ENCODE data around the gene ASXL2.
A peak's percentile ranks its signal among the peaks of the same experiment; 100 is the strongest.
"Not testable (repeated sequence)": the region's sequence is repeated elsewhere in the genome, so short reads cannot be mapped to it uniquely, and the experiment has no call there.

ASXL2 gene

DNA sequence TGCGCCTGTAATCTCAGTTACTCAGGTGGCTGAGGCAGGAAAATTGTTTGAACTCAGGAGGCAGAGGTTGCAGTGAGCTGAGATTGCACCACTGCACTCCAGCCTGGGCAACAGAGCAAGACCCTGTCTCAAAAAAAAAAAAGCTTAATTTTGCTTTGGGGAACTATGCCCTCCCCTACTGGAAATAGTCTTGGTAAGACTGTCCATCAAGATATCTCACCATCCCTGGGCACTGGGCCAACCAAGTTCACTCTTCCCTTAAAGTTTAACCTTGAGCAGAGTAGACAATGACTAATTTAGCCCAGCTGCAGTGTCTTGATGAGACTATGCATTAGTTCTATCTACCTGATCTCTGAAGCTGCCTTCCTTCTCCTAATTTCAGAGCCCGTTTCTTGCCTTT lies 44.7 kb downstream of the ASXL2 start:
- no peak for DNase-seq (ENCODE audit: low read depth in 2 of 2)

DNA sequence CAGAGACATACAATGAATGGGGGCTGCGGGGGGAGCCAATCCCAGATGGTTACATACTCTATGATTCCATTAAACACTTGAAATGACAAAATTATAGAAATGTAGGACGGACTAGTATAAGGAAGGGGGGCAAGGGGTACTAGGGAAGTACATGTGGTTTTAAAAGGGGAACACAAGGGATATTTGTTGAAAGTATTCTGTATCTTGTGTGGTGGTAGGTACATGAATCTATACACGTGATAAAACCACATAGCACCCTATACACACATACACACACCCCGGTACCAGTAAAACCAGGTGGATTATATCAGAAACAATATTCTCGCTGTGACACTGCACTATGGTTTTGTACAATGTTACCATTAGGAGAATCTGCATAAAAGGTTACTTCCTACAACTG lies 45.4 kb downstream of the ASXL2 start:
- no peak for DNase-seq (ENCODE audit: low read depth in 2 of 2)

DNA sequence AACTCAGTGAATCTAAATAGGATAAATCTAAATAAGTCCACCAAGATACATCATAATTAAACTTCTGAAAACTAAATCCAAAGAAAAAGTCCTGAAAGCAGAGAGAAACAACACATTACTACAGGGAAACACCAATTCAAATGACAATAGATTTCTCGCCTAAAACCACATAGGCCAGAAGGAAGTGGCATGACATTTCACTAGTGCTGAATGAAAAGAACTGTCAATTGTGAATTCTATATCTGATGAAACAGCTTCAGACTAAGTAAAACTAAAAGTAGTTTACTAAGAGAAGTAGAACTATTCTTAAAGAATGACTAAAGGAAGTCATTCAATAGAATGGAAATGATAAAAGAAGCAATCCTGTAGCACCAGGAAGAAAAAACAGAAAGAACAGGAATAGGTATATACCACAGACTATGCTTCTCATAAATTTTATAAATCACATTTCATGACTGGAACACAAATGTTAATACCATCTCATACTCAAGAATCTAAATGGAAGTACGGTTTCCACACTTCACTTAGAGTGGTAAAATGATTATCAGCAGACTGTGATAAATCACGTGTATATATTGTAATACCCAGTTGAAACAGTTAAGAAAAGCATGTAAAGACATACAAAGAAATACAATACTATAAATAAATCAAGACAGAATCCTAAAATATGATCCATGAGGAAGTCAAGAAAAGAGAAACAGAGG lies 46.4 kb downstream of the ASXL2 start:
- no peak for DNase-seq (ENCODE audit: low read depth in 2 of 2)

DNA sequence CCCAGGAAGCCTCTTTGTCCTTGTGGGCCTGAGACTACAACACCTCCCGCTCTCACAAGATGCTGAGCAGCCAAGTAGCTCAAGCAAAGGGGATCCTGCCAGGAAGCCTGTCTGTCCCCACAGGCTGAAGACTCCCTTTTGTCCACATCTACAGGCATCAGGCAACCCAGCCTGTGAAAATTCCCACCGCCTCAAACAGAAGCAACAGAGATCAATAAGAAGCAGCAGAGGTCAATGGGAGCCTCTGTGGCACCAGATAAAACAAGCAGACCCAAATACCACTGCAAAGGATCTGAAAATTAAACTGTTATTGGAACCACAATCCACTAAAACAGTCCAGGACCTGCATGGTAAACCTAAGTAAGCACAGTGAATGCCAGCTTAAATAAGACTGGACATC lies 48.5 kb downstream of the ASXL2 start:
- no peak for DNase-seq (ENCODE audit: low read depth in 2 of 2)

DNA sequence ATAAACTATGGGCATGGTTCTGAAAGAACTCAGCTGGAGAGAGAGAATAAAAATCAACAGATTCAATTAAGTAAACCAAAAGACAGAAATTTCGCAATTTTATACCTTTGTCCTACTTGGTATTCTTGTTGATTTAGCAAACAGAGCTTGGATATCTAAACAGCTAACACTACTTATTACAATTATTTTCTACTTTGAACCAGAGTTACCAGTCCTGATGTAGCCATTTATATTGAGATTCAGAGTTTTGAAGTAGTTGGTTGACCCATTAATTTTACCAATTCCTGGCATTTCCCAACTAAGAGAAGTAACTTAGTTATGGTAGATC lies 48.9 kb downstream of the ASXL2 start:
- DNase-seq (ENCODE audit: low read depth in 2 of 2) = no peak

DNA sequence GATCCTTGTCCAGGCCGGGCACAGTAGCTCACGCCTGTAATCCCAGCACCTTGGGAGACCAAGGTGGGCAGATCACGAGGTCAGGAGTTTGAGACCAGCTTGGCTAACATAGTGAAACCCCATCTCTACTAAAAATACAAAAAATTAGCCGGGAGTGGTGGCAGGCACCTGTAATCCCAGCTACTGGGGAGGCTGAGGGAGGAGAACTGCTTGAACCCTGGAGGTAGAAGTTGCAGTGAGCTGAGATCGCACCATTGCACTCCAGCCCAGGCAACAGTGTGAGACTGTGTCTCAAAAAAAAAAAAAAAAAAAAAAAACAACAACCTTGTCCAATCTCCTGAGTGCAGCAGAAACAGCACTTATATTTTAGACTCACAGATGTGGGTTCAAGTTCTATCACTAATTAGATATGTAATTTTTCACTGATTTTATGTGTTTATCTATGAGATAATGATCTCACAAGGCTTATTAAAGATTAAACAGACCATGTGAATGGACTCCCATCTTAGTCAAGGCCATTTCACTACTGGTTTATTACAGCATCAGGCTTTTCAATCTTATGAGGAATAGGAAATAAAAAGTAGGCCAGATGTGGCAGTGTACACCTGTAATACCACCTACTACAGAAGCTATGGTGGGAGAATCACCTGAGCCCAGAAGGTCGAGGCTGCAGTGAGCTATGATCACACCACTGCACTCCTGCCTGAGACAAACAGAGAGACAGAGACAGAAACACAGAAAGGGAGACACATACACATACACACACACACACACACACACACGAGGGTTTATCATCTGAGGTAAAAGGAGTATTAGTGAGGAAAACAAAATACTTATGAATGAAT lies 49.5 kb downstream of the ASXL2 start:
- not testable (repeated sequence) for DNase-seq (ENCODE audit: low read depth in 2 of 2)

DNA sequence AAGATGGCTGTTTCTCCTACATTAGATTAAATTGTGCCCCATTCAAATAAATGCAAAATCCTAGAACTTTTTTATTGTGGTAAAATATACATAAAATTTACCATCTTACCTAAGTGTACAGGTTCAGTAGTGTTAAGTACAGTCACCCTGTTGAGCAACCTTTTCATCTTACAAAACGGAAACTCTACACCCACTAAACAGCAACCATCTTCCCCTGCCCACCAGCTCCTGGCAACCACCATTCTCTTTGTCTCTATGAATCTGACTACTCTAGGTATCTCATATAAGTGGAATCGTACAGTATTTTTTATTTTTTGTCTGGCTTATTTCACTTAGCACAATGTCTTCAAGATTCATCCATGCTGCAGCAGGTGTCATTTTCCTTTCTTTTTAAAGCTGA lies 53.0 kb downstream of the ASXL2 start:
- DNase-seq (ENCODE audit: low read depth in 2 of 2) = peak; percentile 18 to 45

DNA sequence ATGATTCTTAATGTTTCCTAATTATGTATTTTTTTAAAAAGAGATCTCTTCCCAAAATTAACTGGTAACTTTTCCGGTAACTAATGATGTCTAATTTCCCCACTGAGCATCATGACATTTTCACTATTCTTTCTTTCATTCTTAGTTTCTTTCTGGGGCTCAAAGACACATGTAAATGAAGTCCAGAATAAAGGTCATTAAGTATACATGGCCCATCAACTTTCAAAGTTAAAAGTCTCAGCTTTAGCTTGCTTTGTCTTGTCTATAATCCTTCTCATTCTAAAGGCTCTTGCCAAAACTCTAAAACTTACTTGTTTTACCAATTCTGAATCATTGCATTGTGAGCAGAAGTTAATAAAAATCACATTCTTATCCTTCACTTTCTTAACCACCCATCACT lies 53.6 kb downstream of the ASXL2 start:
- DNase-seq (ENCODE audit: low read depth in 2 of 2) = no peak

DNA sequence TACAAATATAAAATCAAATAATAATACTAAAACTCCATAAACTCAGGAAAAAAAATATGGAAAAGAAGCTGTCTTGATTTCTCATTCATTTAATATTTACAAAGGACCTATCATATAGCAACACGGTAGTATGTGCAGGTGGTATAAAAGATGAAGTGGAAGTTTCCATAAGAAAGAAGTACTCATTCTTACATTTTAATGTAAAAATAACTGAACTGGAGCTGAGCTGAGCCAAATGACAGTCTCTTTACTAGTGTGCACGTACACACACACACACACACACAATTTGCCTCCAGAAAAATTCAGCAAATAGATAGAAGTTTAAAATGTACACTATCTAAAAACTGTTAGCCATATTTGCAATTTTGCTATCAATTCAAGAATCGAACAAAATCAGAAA lies 54.1 kb downstream of the ASXL2 start:
- no peak for DNase-seq (ENCODE audit: low read depth in 2 of 2)

DNA sequence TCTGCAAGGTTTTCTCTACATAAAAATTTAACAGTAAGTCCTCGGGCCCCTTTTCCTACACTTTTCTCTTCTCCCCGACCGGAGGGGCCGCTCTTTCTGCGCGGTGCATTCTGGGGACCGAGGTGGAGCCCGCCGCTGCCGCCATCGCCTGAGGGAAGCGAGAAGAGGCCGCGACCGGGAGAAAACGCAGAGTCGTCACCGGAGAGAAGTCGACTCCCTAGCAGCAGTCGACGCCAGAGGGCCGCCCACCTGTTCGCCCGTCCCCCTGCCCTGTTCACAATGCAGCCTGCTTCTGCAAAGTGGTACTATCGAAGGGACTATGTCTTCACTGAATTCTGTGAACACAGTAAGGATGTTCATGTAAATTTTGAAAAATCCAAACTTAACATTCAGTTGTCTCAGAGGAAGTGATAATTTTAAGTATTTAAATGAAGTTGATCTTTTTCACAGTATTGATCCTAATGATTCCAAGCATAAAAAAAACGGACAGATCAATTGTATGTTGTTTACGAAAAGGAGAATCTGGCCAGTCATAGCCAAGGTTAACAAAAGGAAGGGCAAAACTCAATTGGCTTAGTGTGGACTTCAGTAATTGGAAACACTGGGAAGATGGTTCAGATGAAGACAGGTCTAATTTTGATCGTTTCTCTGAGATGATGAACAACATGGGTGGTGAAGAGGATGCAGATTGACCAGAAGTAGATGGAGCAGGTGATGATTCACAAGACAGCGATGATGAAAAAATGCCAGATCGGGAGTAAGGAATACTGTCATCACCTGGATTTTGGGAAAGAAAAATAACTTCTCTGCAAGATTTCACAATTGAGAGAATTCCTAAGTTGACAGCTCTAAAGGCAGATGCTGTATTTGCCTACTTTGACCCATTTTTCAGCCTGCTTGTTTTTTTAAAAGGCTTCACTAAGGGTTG lies 55.8 kb downstream of the ASXL2 start:
- peak; percentile 34 to 40 for DNase-seq (ENCODE audit: low read depth in 2 of 2)

DNA sequence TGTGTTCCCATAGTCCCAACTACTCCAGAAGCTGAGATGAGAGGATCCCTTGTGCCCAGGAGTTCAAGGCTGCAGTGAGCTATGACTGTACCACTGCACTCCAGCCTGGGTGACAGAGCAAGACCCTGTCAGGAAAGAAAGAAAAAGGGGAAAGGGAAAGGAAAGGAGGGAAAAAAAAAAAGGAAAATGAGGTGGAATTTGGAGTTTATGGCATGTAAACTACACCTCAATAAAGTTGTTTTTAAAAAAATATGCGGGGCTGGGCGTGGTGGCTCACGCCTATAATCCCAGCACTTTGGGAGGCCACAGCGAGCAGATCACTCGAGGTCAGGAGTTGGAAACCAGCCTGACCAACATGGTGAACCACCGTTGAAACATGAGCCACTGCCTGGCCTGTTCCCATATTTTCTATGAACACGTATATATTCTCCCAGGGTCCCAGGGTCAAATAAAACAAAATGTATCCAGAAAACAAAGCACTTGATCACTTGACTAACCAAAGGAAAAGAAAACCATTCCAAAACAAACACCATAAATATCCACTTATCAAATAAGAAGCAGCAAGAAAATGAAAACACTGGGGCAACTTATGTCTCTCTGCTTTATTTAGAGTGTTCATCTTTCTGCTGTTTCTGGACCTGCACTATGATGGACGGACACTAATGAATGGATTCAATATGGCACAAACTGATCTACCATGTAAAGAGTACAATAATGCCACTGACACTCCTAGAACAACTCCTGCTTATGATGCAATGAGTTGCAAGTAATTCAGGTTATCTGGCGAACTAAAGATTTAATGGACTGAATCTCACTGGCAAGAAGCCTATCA lies 56.8 kb downstream of the ASXL2 start:
- DNase-seq (ENCODE audit: low read depth in 2 of 2) = no peak

DNA sequence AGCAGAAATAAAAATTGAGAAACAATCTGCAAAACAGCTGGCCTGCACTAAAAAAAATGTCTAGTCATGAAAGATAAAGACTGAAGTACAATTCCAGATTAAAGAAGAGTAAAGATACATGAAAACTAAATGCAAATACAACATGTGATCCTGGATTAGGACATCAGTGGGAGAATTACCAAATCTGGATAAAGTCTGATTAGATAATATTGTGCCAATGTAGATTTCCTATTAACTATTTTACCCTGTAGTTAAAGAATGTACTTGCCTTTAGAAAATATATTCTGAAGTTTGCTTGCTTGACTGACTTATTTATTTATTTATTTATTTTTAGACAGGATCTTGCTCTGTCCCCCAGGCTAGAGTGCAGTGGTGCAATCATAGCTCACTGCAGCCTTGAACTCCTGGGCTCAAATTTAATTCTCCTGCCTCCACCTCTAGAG lies 58.7 kb downstream of the ASXL2 start:
- DNase-seq (ENCODE audit: low read depth in 2 of 2) = no peak

DNA sequence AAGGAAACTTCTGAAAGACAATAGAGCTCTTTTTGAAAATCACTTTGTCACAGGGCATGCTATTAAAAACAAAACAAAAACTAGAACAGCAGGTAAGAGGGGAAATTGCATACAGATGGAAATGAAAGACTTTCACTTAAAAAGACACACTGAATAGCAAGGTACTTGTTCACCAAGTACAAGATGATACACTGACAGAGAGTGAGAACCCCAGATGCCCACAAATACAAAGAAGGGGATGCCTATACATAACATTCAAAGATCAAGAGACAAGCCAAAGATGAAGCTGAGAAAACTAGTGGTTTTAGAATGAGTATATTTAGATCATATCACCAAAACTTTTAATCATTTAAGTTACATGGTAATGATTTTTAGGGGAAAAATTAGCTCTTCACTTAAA lies 60.7 kb downstream of the ASXL2 start:
- no peak for DNase-seq (ENCODE audit: low read depth in 2 of 2)

DNA sequence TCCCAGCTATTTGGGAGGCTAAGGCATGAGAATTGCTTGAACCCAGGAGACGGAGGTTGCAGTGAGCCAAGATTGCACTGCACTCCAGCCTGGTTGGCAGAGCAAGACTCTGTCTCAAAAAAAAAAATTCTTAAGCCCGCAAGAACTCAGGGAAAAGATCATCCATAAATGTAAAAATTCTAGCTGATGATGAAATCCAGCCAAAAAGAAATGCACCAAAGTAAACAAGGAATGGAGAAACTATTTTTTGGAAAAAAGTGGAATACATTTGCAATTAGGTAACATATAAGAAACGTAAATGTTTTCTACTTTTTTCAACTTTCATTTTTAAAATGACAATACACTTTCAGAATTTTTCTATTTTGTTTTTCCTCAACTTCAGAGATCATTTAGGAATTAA lies 61.3 kb downstream of the ASXL2 start:
- DNase-seq (ENCODE audit: low read depth in 2 of 2) = no peak

DNA sequence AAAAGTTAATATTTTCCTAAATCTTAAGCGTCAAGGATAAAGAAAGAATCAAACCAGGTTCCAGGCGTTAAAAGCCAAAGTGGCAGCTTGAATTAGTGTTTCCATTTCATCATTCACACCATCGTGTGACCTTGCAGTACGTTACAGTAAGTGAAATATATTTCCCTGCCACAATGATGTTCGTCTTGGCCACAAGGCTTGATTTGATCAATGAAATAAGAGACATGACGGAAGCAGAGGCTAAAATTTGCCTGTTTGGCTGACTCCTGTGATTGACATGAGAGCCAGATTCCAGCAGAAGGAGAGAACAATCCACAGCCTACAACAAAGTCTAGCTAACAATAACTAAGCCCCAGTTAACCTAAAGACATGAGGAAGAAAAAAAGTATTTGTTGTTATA lies 62.0 kb downstream of the ASXL2 start:
- DNase-seq (ENCODE audit: low read depth in 2 of 2) = no peak

DNA sequence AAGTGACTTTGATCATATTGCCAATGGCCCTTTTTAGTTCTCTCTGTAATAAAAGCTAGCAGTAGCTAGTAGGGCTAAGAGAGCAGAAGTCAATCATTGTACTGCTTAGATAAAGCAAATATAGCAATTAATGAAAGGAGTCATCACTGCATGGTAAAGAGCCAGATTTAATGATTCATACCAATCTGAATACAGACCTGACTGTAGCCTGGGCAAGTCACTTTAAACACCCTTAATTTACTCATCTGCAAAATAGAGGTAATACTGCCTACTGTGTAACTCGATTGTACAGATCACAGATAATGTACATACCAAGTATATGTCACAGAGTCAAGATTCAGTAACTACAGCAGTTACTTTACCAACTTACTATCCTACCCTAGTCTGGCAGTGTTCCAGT lies 63.6 kb downstream of the ASXL2 start:
- DNase-seq (ENCODE audit: low read depth in 2 of 2) = no peak

DNA sequence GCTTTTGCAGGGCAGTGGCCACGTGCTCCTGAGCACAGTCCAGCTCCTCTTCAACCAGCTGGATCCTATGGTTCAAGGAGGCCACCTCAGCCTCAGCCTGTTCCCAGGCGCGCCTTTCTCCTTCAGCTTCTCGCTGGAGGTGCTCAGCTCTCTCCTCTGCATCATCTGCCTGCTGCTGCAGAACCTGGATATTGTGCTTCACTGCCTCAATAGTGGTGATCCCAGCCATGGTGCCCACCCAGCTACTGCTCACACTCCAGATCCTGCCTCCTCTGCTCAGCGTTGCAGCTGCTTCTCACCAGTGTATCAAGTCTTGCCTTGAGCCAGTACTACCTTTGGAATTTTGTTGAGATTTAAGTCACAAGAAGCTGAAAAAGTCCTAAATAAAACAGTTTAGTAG lies 67.9 kb downstream of the ASXL2 start:
- no peak for DNase-seq (ENCODE audit: low read depth in 2 of 2)

DNA sequence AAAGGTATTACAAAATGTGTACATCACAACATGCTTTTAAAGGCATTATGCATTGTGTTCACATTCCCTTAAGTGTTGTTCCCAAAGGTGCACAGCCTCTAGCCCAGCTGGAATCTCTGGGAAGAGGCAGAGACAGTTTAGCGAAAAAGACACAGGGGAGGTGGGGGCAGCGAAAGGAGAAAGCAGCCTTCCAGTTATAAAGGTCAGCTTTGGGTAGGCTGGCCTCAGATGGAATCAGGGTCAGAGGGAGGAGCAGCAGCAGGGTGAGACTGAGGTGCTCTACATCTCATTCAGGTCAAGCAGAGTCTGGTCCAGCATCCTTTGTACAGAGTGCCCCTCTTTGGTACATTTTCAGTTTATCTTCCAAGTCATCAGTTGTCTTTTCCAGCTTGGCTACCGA lies 68.6 kb downstream of the ASXL2 start:
- DNase-seq (ENCODE audit: low read depth in 2 of 2) = no peak

DNA sequence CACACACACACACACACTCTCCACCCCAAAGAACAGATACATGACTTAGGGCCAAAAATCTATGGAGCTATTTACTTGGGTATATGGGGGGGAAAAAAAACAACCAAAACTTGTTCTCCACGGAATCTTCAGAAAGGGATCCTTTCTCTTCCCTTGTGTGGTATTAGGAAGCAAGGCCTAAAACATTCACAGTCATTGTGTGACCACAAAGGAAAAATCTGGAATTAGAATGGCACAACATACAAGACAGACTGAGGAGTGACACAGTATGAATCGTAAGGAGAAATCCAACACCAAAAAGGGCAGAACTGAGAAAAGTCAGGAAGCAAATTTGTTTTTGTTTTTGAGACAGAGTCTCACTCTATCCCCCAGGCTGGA lies 70.3 kb downstream of the ASXL2 start:
- no peak for DNase-seq (ENCODE audit: low read depth in 2 of 2)

DNA sequence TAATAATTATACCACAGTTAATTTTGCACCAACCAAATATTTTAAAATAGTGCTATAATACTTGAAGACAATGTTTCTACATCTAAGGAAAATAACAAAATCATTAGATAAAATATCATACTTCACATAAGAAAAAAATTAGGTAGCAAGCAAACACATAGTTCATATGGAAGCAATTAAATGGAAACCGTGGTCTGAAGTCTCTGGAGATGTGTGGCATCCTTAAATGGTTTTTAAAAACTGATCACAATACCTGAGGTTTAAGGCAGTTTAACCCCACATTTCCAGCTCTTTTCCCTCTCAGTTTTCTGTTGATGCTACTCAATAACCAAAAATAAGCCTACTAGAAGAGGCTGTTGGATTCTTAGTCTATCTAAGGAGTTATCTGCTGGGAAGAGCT lies 71.3 kb downstream of the ASXL2 start:
- DNase-seq (ENCODE audit: low read depth in 2 of 2) = no peak

DNA sequence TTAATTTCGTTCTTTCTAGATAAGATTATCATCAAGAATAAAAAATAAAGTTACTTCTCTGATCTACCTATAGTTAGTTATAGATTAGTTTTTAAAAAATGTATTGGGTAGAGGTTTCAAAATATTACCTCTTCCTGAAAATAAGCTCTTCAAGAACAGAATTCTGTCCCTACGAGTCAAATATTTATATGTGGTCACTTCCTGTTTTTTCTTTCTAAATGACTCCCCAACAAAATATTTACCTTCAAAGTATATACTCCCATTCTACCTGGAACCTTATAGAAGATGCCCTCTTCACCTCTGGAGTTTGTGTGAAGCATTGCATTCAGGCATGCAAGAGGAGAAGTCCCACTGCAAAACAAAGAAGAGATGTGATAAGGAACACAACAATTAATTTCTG lies 72.3 kb downstream of the ASXL2 start:
- DNase-seq (ENCODE audit: low read depth in 2 of 2) = no peak

DNA sequence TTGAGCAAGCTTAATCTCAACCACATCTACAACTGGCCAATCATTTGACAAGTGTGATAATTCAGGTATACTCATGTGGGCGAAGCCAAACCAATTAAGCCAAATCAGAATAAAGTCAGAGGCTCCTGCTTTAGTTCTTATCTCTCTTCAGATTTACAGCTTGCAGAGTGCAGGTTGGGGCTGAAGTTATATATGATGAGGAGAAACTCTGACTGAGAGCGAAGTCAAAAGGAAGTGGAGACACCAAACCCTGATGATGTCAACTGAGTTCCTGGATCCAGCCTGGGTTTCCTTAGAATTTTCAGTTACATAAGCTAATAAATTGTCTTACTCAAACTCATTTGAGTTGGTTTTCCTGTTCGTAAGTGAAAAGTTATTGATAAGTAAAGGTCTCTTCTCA lies 73.9 kb downstream of the ASXL2 start:
- DNase-seq (ENCODE audit: low read depth in 2 of 2) = no peak
